C4-2B (cell line): ENCODE measurements around the gene BTRC.

ENCODE experiments used
- ZFX ChIP-seq: fragments of 450-650 bp; IDR thresholded peaks from 2 replicates; pipeline ENCODE4 v1.6.1; 2017
- TF ChIP-seq, protein P1 (sequence below): fragments of 450-650 bp; conservative IDR thresholded peaks from 2 replicates; pipeline ENCODE4 v1.5.1; 2017; ENCODE audit warnings: mild to moderate bottlenecking

DNA sequence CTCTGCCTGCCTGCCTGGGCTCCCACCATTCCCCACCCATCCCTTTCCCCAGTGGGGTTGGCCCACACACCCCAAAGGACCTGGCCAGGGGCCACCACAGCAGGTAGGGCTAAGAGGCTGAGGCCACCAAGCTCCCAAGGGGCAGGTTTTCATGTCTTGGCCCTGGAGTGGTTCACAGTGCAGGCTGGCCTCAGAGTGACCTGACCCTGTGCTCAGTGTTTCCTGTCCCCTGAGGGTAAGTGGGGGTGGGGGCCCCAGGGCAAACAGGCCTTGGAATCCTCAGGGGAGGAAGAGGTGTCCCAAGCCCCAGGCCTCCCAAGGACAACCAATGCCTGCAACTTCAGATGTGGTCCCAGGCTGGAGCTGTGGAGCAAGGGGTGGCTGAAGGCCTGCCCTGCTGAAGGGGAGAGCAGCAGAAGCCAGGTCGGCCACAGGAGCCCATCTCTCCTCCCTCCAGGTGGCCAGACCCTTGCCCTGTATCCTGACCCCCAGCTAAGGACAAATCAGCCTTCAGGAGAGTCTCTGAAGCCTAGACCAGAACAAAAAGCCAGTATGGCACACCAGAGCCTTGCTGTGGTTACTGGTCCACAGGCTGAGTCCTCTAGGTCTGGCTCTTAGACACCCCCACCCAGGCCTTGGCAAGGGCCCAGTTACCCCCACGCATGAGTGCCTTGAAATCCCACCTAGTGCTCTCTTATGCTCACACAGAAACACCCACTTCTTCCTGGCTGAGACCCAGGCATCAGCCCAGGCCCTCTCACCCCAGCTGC lies 206.5 kb downstream of the BTRC start:
- TF ChIP-seq, protein P1, sequence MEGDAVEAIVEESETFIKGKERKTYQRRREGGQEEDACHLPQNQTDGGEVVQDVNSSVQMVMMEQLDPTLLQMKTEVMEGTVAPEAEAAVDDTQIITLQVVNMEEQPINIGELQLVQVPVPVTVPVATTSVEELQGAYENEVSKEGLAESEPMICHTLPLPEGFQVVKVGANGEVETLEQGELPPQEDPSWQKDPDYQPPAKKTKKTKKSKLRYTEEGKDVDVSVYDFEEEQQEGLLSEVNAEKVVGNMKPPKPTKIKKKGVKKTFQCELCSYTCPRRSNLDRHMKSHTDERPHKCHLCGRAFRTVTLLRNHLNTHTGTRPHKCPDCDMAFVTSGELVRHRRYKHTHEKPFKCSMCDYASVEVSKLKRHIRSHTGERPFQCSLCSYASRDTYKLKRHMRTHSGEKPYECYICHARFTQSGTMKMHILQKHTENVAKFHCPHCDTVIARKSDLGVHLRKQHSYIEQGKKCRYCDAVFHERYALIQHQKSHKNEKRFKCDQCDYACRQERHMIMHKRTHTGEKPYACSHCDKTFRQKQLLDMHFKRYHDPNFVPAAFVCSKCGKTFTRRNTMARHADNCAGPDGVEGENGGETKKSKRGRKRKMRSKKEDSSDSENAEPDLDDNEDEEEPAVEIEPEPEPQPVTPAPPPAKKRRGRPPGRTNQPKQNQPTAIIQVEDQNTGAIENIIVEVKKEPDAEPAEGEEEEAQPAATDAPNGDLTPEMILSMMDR: no peak
- no peak for TF ChIP-seq ZFX
